Islet of Langerhans (tissue), 1 donor: ENCODE results near the gene RPN1.
"Not testable (repeated sequence)": the region's sequence is repeated elsewhere in the genome, so short reads cannot be mapped to it uniquely, and the experiment has no call there.

Source experiments
- FAIRE-seq: peaks from one replicate; lab custom pipeline; 2011; peaks lifted over from hg19 to GRCh38; lab: Jason Lieb, UNC

The RPN1 gene

GRCh38 chr3:128607710-128608048 is 42.9 kb downstream of the RPN1 start:
- no peak for FAIRE-seq

GRCh38 chr3:128606094-128606493 is 44.5 kb downstream of the RPN1 start:
- no peak for FAIRE-seq

DNA sequence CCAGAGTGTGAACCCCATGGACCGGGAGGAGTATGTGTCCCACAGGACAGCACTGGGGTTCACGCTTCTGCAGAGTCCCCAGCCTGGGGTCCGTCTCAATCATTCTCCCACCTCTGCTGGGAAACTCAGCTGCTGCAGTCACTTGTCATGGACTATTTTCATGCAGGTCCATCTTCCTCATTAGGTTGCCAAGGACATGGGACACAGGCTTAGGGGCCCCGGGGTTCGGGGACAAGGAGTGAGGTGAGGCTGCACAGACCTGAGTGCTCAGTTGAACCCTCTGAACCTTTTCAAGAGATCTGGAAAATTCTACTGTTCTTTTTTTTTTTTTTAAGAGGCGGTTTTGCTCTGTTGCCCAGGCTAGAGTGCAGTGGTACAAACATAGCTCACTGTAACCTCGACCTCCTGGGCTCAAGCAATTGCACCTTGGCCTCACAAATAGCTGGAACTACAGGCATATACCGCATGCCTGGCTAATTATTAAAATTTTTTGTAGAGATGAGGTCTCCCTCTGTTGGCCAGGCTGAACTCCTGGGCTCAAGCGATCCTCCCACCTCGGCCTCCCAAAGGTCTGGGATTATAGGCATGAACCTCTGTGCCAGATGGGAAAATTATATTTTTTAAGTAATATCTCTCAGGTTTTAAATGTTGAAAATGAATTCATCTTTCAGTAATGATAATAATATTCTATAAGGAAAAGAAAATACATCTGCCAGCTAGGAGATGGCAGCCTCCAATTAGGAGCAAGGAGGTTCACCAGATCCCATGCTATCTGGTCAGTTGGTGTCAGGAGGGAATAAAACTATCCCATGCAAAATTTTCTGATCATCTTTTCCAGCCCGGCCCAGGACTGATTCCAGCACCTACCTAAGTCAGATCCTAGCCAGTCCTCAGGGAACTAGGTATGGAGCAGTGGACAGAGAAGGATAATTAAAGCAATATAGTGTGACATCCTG is 45.2 kb downstream of the RPN1 start:
- no peak for FAIRE-seq

DNA sequence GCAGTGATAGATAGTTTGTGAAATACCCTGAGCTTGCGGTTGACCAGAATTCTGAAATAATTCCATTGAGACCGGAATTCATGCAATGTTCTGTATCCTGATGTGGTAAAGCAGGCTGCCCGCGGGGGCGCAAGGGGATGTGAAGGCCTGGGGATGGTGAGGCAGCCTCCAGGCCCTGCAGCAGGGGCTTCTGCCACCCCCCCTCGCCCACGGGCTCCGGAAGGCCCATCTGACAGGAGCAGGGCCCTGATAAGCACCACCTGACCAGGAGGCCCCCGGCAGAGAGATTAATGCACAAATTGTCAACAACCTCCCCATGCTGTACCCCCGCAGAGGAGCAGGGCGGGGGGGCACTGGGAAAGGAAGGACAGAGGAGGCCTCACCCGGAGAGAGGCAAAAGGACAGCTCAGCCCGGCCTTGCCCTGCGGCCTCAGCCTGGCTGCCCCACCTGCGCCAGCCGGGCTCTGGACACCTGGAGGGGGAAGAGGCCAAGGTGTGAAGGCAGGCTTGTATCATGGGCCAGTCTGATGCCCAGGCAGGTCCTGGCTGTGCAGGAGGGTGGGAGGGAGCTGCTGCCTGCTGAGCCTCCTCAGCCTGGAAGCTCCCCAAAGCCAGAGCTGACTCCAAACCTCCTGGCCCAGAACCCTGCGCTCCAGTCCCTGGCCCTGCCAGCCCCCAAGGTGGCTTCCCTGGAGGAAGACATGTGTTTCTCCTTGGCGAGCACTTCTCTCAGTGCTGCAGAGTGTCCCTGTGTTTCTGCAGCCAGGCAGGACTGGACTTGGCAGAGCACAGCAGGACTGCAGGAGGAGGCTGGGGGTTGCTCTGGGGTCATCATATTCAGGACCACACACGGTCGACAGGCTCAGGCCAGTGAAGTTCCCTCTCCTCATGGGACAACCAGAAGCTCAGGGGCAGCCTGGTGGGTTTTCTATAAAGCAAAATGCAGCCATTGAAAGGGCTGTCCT is 46.5 kb downstream of the RPN1 start:
- no peak for FAIRE-seq

- no peak for FAIRE-seq
These were observed 47.3 kb downstream of the RPN1 start for GRCh38 chr3:128603313-128603712.

DNA sequence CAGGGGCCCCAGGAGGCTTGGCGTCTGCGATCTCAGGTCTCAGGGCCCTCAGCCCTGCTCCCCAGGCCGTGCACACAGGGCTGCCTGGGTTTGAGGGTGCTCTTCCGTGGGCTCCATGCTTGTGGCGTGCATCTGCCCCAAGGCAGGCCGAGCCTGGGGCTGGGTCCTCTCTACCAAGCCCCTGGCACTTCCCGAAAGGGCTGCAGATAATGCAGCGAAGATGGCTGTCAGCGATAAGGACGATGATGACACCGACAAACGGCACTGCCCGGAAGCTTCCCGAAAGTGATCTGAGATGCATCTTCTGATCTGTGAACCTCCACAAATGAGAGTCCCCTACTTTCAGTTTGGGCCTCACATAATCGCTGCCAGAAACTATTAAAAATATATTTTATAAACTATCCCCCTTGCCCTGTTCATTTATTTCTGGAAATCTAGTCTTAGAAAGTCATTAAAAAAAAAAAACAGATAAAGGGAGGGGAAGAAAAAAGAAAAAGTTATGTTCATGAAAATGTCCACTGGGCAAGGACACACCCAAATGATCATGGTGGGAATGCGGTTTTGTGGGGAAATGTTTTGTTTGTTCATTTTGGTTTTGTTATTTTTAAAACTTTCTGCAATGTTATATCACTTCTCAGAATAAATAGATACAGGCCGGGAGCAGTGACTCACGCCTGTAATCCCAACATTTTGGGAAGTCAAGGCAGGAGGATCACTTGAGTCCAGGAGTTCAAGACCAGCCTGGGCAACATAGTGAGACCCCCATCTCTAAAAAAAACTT is 51.5 kb downstream of the RPN1 start:
- no peak for FAIRE-seq

- no peak for FAIRE-seq
These were observed 52.7 kb downstream of the RPN1 start for GRCh38 chr3:128597900-128598299.

DNA sequence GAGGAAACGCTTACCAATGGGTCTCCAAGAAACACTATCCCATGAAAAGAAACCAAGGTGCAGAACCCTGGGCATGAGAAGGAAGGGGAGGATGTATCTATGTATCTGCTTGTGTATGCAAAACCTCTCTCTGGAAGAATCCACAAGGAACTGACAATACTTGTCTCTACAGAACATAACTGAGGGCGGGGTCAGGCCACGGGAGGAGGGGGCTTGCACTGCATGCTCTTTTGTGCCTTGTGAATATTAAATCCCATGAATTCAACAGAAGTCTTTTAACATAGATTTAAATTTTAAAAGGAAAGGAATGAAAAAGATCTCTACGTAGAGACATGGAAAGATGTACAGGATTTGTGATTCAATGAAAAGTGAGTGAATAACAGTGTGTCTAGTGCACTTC is 57.8 kb downstream of the RPN1 start:
- no peak for FAIRE-seq

GRCh38 chr3:128591738-128592426 is 58.7 kb downstream of the RPN1 start:
- no peak for FAIRE-seq

DNA sequence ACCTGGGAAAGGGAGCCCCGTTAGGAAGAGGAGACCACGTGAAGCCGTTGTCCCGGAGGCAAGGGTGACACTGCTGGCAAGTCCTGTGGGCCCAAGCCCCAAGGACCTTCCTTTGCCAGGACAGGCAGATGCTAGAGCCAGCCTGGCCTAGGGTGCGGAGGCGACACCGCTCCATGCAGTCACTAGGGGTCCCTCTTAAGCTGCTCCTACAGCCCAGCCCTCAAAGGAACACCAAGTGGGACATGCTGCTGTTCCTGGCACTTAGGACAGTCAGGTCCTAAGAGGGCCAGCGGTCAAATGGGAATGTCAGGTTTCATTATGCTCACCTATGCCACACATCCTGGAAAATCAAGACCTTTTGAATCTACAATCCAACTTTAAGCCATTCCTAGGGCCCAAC is 59.7 kb downstream of the RPN1 start:
- FAIRE-seq = no peak

DNA sequence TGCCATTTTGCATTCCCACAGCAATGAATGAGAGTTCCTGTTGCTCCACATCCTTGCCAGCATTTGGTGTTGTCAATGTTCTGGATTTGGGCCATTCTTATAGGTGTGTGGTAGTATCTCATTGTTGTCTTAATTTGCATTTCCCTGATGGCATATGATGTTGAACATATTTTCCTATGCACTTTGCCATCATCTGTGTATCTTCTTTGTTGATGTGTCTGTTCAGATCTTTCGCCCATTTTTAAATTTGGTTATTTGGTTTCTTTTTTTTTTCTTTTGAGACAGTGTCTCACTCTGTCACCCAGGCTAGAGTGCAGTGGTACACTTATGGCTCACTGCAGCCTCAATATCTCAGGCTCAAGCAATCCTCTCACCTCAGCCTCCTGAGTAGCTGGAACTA is 60.6 kb downstream of the RPN1 start:
- not testable (repeated sequence) for FAIRE-seq

DNA sequence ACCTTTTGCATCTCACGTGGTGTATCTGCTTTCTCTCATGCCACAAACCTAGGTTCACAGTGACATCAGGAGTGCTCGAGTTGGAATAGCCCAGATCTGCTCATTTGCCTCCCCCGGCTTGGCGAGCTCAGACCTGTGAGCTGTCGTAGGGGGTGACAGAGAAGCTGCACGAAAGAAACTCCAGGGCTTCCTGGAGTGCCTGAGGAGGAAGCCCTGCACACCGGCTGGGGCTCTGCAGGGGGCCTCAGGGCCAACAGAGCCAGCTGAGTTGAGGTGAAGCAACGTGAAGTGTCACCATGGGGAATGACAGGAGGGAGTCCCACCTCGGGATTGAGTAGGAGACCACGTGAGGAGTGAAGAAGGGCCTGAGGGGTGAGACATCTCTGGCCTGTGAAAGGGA is 62.5 kb downstream of the RPN1 start:
- no peak for FAIRE-seq

GRCh38 chr3:128587391-128587790 is 63.2 kb downstream of the RPN1 start:
- no peak for FAIRE-seq

DNA sequence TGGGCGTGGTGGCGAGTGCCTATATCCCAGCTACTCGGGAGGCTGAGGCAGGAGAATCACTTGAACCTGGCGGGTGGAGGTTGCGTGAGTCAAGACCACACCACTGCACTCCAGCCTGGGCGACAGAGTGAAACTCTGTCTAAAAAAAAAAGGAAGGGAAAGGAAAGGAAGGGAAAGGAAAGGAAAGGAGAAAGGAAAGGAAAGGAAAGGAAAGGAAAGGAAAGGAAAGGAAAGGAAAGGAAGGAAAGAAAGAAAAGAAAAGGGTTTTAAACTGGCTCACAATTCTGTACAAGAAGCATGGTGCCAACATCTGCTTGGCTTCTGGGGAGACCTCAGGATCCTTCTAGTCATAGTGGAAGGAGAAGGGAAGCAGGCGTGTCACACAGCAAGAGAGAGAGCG is 63.7 kb downstream of the RPN1 start:
- not testable (repeated sequence) for FAIRE-seq

GRCh38 chr3:128586391-128586790 is 64.2 kb downstream of the RPN1 start:
- not testable (repeated sequence) for FAIRE-seq

GRCh38 chr3:128585974-128586373 is 64.6 kb downstream of the RPN1 start:
- no peak for FAIRE-seq

GRCh38 chr3:128585189-128585588 is 65.4 kb downstream of the RPN1 start:
- FAIRE-seq = no peak

GRCh38 chr3:128584412-128585020 is 66.1 kb downstream of the RPN1 start:
- no peak for FAIRE-seq

DNA sequence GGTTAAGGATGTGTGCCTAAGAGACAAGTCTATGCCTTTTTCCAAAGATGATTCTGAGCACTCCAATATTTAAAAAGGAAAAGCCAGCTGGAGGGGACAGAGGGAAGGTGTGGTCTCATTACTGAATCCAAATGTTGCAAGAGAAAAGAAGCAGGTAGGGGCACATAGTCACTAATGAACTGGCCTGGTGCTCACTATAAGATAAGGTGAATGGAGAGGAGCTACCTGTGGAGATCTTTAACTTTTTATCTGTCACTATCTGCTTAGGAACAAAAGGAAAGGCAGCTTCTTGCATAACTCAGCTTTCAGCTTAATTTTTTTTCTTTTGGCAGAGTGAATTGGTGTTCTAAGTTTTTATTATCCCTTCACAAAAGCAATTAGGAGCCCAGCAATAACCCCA is 69.1 kb downstream of the RPN1 start:
- no peak for FAIRE-seq

- FAIRE-seq = no peak
These were observed 70.7 kb downstream of the RPN1 start for GRCh38 chr3:128579927-128580326.

DNA sequence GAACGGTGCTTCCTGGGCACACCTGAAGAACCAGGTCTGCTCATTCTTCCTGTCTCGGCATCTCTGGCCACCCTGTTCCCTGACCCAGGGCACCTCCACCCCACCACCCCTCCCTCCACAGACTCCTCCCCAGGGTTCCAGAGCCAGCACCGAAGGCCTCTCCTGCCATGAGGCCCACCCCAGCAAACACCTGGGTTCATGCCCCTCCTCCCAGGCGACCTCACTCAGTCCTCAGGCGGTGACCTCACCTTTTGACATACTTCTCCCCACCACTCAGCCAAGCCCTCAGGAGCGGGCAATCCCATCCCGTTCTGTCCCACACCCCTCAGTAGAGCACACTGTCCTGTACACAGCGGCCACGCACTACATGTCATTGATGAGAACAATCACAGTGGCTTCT is 72.3 kb downstream of the RPN1 start:
- no peak for FAIRE-seq
